Nasal cavity respiratory epithelium epithelial cell of viscerocranial mucosa (primary cell): Measurements from ENCODE around the gene ZNF175. TPM values are rescaled to one million over a fixed set of nuclear protein-coding genes. Genes with fewer than 3 reads are reported as not detected.

Experiments
- total RNA-seq: library from RNA; depleted of rRNA; stranded (reverse); fragments of >200 nt; gene quantifications from 2 replicates; pipeline ENCODE4 v1.2.3, GENCODE V29; 2014

ZNF175 gene
- 1.4 and 3.2 TPM in 2 replicates for total RNA-seq

DNA sequence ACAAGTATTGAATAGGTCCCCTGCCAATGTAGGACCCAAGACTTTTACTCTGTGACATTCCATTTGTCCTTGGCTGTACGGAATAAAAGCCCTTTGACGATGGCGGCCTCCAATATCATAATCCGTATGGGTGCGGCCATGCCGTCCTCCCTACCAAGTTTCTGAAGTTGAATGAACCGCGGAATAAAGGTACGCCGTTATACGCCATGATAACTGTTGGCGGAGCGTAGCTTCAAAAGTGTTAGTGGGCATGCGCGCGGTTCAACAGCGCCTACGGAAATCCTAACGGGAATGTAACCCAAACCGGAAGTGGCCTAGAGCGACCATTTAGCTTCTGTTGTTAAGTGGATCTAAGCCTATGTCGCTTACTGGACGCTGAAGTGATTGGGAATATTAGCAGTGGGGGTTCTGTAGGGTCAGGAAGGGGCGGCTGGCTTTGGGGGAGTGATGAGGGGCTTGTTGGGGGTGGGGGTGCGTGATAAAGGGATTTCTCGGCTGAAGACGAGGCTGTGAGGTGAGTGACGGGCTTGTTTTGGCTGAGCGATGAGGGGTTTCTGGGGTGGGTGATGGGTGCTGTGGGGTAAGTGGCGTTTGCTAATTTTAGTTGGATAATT lies at the start of gene ZNF175:
ZNF175 (plus strand) TSS at position 322 of the 614 bp plus-strand sequence. CDS start 2,047 bp downstream, outside the sequence.

DNA sequence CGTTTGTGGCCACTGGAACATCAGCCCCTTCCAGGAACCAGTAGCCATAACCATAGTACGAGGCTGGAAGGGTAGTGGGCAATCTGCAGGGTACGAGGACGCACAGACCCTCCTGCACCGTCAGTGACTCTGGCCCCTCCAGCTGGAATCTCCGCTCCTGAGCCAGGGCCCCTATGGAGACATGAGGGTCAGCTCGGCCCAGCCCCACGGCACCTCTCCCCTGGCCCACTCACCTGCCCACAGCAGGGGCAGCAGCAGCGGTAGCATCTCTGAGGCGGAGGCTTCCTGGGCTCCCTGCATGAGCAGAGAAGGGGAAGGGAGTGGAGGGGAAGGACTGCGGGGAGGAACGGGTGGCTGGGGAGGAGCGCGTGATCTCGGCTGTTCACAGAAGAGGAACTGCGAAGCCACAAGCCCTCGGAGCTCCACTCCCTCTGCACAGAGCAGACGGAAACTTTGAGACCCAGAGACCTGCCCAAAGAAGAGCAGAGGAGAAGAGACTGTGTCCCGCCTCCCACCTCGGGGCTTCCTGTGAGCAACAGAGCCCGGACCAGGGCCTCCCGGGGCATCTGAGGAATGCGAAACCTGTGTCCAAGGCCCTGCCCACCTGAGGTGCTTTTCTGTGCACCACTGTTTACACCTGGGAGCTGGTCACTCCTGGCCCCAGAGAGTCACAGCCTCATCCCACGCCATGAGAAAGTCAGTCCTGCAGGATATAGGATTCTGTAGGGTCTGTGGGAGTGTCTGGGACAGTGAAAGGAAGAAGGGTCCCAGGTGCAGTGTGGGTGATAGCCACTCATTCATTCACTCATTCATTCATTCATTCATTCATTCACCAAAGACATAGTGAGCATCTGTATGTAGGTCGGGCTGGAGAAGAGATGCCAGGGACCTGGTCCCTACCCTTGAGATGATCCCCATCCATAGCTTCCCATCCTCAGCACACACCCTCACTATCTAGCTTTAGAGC lies 39.5 kb upstream of the ZNF175 start, which contains the start of gene SIGLEC6:
SIGLEC6 (minus strand) TSS at position 322 of the 967 bp plus-strand sequence; CDS start at position 300, 22 bp downstream.

DNA sequence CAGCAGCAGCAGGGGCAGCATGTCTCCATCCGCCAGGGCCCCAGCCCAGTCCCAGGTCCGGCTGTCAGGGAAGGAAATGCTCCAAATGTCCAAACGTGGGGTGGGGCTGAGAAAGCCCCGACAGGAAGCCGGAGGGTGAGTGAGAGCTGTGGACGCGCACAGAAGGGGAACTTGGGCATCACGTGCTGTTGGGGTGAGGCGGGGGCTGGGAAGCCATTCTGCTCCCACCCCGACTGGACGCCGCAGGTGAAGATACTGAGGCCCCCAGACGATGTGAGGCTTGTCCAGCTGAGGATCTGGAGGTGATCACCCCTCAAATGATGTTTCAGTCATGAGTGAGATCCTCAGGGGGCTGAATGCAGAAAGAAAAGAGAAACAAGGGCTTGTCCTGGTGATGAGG lies 59.2 kb downstream of the ZNF175 start, which contains the start of gene SIGLEC5:
SIGLEC5 (minus strand) TSS at position 87 of the 400 bp plus-strand sequence; CDS start at position 21, 66 bp downstream.

Other genes with a start within 250 kb of the ZNF175 start
- gene VSIG10L, start 229.1 kb upstream of the ZNF175 start, total RNA-seq = 0.68 and 1.6 TPM in 2 replicates
- 26.7 and 59.9 TPM in 2 replicates for gene ETFB, start 204.9 kb upstream of the ZNF175 start, total RNA-seq
- not detected in 2 replicates for gene CLDND2, start 202.3 kb upstream of the ZNF175 start, total RNA-seq
- gene NKG7, start 198.6 kb upstream of the ZNF175 start, total RNA-seq = not detected in 2 replicates
- gene LIM2, start 183.3 kb upstream of the ZNF175 start, total RNA-seq = not detected in 2 replicates
- gene C19orf84, start 180.7 kb upstream of the ZNF175 start, total RNA-seq = not detected in 2 replicates
- not detected in 2 replicates for gene SIGLEC10, start 153.6 kb upstream of the ZNF175 start, total RNA-seq
- not detected in 2 replicates for gene SIGLEC8, start 112.8 kb upstream of the ZNF175 start, total RNA-seq
- not detected in 2 replicates for gene CEACAM18, start 92.7 kb upstream of the ZNF175 start, total RNA-seq
- not detected in 2 replicates for gene SIGLEC12, start 69.5 kb upstream of the ZNF175 start, total RNA-seq
- not detected in 2 replicates for gene SIGLEC6, start 39.6 kb upstream of the ZNF175 start, total RNA-seq
- not detected in 2 replicates for gene SIGLEC5, start 59.1 kb downstream of the ZNF175 start, total RNA-seq
- not detected in 2 replicates for gene SIGLEC14, start 75.5 kb downstream of the ZNF175 start, total RNA-seq
- gene SPACA6, start 122.0 kb downstream of the ZNF175 start, total RNA-seq = 1.0 and 5.2 TPM in 2 replicates
- gene HAS1, start 152.7 kb downstream of the ZNF175 start, total RNA-seq = under 0.01 and 0.07 TPM in 2 replicates
- gene FPR1, start 180.6 kb downstream of the ZNF175 start, total RNA-seq = under 0.01 and 0.07 TPM in 2 replicates
- gene FPR2, start 189.9 kb downstream of the ZNF175 start, total RNA-seq = not detected in 2 replicates
- not detected in 2 replicates for gene FPR3, start 223.9 kb downstream of the ZNF175 start, total RNA-seq